ENCODE data around the gene CCNT1. TPM values are rescaled to one million over a fixed set of nuclear protein-coding genes. Genes with fewer than 3 reads are reported as not detected.
"Not testable (repeated sequence)": the region's sequence is repeated elsewhere in the genome, so short reads cannot be mapped to it uniquely, and the experiment has no call there.

CCNT1 gene
- total RNA-seq, 1 experiment from 2014 or later = 36.0 TPM

DNA sequence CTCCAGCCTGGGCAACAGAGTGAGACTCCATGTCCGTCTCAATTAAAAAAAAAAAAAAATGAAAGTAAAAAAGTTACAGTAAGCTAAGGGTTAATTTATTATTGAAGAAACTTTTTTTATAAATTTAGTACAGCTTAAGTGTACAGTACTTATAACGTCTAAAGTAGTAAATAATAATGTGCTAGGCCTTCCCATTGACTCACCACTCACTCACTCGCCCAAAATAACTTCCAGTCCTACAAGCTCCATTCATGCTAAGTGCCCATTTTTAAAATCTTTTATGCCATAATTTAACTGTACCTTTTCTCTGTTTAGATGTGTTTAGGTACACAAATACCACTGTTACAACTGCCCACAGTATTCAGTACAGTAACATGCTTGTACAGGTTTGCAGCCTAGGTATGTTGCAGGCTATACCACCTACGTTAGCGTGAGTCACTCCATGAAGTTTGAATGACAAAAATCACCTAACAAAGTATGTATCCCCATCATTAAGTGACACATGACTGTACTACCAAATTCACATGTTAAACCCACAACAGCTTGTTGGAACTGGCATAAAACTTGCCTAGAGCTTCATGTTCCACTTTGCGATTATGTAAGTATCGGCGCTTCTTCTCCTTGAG lies 45.2 kb downstream of the CCNT1 start:
- no peak overlapping the region for H3K27ac Mint-ChIP-seq (ENCODE audit: unreplicated experiment)
- H3K9me3 Mint-ChIP-seq (ENCODE audit: low read depth, unreplicated experiment) = no peaks in the 10 kb centered on the region
- no peaks in the 10 kb centered on the region for H3K27me3 Mint-ChIP-seq (ENCODE audit: unreplicated experiment)
- CTCF ChIA-PET = interaction anchor here (1.0 kb wide), 1 partner anchor 10 kb away, joined by 3 read pairs; the partner anchor contains the start of gene KANSL2
- H3K36me3 Mint-ChIP-seq (ENCODE audit: insufficient read depth, unreplicated experiment) = peaks cover 53% of the 10 kb centered on the region
- no peaks in the 10 kb centered on the region for H3K4me1 Mint-ChIP-seq (ENCODE audit: low read depth, unreplicated experiment)
- H3K4me3 Mint-ChIP-seq (ENCODE audit: low read depth, unreplicated experiment) = no peak overlapping the region
- TF ChIP-seq, protein P1, sequence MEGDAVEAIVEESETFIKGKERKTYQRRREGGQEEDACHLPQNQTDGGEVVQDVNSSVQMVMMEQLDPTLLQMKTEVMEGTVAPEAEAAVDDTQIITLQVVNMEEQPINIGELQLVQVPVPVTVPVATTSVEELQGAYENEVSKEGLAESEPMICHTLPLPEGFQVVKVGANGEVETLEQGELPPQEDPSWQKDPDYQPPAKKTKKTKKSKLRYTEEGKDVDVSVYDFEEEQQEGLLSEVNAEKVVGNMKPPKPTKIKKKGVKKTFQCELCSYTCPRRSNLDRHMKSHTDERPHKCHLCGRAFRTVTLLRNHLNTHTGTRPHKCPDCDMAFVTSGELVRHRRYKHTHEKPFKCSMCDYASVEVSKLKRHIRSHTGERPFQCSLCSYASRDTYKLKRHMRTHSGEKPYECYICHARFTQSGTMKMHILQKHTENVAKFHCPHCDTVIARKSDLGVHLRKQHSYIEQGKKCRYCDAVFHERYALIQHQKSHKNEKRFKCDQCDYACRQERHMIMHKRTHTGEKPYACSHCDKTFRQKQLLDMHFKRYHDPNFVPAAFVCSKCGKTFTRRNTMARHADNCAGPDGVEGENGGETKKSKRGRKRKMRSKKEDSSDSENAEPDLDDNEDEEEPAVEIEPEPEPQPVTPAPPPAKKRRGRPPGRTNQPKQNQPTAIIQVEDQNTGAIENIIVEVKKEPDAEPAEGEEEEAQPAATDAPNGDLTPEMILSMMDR (IDR thresholded peaks at IDR 0.05; ENCODE audit: unreplicated experiment) = no peak
- no peak for DNase-seq
- no TSS peak for BruUV-seq (replicated peaks)
- intact Hi-C loops (cut with micrococcal nuclease; ENCODE audit: unreplicated experiment) = no loop called here

DNA sequence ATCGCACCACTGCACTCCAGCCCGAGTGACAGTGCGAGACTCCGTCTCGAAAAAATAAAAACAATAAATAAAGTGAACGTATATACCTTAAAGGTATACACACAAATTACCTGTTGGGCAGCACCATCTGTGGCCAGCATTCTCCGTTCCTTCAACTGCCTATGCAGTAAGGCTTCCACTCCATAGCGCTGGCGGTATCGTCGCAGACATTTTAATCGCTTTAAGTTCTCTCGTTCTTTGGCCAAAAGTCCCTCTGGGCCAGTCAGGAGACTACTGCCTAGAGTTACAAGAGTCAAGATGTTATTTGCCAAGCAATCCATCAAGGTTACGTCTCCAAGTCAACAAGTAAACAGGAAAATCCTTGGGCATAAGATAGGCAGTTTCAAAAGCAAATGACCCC lies 47.5 kb downstream of the CCNT1 start:
- H3K9me3 Mint-ChIP-seq (ENCODE audit: low read depth, unreplicated experiment) = no peaks in the 10 kb centered on the region
- DNase-seq = no peak
- no peak overlapping the region for H3K4me3 Mint-ChIP-seq (ENCODE audit: low read depth, unreplicated experiment)
- CTCF ChIA-PET = no interaction called here
- no peak overlapping the region for H3K27ac Mint-ChIP-seq (ENCODE audit: unreplicated experiment)
- no peaks in the 10 kb centered on the region for H3K4me1 Mint-ChIP-seq (ENCODE audit: low read depth, unreplicated experiment)
- intact Hi-C loops (cut with micrococcal nuclease; ENCODE audit: unreplicated experiment) = no loop called here
- TF ChIP-seq, protein P1 (IDR thresholded peaks at IDR 0.05; ENCODE audit: unreplicated experiment) = no peak
- no peaks in the 10 kb centered on the region for H3K27me3 Mint-ChIP-seq (ENCODE audit: unreplicated experiment)
- BruUV-seq (replicated peaks) = no TSS peak
- peaks cover 51% of the 10 kb centered on the region for H3K36me3 Mint-ChIP-seq (ENCODE audit: insufficient read depth, unreplicated experiment)

DNA sequence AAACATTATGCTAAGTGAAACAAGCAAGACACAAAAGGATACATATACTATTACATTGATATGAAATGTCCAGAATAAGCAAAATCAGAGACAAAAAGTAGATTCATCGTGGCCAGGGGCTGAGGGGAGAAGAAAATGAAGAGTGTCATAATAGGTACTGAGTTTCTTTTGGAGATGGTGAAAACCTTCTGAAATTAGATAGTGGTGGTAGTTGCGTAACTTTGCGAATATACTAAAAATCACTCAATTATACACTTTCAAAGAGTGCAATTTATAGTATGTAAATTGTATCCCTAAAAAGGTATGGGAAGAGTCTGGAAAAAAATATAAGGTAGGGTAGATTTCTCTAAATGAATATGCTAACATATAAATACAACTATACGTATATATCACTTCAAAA lies 56.6 kb downstream of the CCNT1 start:
- peaks cover 33% of the 10 kb centered on the region for H3K36me3 Mint-ChIP-seq (ENCODE audit: insufficient read depth, unreplicated experiment)
- CTCF ChIA-PET = no interaction called here
- H3K27me3 Mint-ChIP-seq (ENCODE audit: unreplicated experiment) = no peaks in the 10 kb centered on the region
- H3K9me3 Mint-ChIP-seq (ENCODE audit: low read depth, unreplicated experiment) = no peaks in the 10 kb centered on the region
- intact Hi-C loops (cut with micrococcal nuclease; ENCODE audit: unreplicated experiment) = no loop called here
- no TSS peak for BruUV-seq (replicated peaks)
- no peak overlapping the region for H3K4me3 Mint-ChIP-seq (ENCODE audit: low read depth, unreplicated experiment)
- H3K4me1 Mint-ChIP-seq (ENCODE audit: low read depth, unreplicated experiment) = no peaks in the 10 kb centered on the region
- no peak for DNase-seq
- TF ChIP-seq, protein P1 (IDR thresholded peaks at IDR 0.05; ENCODE audit: unreplicated experiment) = no peak
- no peak overlapping the region for H3K27ac Mint-ChIP-seq (ENCODE audit: unreplicated experiment)

DNA sequence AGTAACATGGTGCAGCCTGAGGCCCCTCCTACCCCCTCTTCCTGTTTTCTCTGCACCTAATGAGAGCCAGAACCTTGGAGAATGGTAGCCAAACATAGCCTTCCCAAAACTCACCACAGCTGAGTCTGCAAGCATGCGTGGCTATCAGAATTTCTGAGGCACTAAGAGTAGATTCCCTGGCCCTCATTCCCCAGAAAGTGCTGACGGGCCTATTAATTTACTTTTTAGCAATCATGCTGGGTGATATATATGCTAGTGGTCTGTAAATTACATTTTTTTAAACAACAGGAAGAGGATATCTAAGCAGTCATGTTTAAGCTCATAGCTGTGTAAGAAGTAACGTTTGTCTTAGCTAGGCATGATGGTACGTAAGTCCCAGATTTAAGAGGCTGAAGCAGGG lies 64.8 kb downstream of the CCNT1 start:
- Mint-ChIP-seq H3K27ac (ENCODE audit: unreplicated experiment) (no peak overlapping the region), H3K27me3 (ENCODE audit: unreplicated experiment) (no peaks in the 10 kb centered on the region), H3K4me1 (ENCODE audit: low read depth, unreplicated experiment) (no peaks in the 10 kb centered on the region), H3K36me3 (ENCODE audit: insufficient read depth, unreplicated experiment) (peaks cover 18% of the 10 kb centered on the region), H3K4me3 (ENCODE audit: low read depth, unreplicated experiment) (no peak overlapping the region), H3K9me3 (ENCODE audit: low read depth, unreplicated experiment) (no peaks in the 10 kb centered on the region)
- CTCF ChIA-PET = no interaction called here
- TF ChIP-seq, protein P1 (IDR thresholded peaks at IDR 0.05; ENCODE audit: unreplicated experiment) = no peak
- no peak for DNase-seq
- BruUV-seq (replicated peaks) = no TSS peak
- intact Hi-C loops (cut with micrococcal nuclease; ENCODE audit: unreplicated experiment) = no loop called here

DNA sequence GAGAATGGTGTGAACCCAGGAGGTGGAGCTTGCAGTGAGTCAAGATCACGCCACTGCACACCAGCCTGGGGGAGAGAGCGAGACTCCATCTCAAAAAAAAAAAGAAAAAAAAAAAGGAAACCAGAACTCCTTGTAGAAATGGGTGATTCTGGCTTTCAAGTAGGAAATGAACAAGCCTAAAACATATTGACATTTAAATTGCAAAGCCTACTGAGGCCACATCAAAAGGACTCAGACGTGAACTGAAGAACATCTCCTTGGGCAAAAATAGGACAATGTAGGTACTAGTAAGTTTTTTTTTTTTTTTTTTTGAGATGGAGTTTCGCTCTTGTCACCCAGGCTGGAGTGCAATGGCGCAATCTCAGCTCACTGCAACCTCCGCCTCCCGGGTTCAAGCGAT lies 71.2 kb downstream of the CCNT1 start:
- H3K27me3 Mint-ChIP-seq (ENCODE audit: unreplicated experiment); BruUV-seq (replicated peaks); H3K4me1 Mint-ChIP-seq (ENCODE audit: low read depth, unreplicated experiment); DNase-seq; H3K36me3 Mint-ChIP-seq (ENCODE audit: insufficient read depth, unreplicated experiment); CTCF ChIA-PET; H3K9me3 Mint-ChIP-seq (ENCODE audit: low read depth, unreplicated experiment); intact Hi-C loops (cut with micrococcal nuclease; ENCODE audit: unreplicated experiment); H3K27ac Mint-ChIP-seq (ENCODE audit: unreplicated experiment); H3K4me3 Mint-ChIP-seq (ENCODE audit: low read depth, unreplicated experiment): not testable (repeated sequence)

Data from Calu3 (cell line).